ENCODE measurements around the gene STIMATE.

DNA sequence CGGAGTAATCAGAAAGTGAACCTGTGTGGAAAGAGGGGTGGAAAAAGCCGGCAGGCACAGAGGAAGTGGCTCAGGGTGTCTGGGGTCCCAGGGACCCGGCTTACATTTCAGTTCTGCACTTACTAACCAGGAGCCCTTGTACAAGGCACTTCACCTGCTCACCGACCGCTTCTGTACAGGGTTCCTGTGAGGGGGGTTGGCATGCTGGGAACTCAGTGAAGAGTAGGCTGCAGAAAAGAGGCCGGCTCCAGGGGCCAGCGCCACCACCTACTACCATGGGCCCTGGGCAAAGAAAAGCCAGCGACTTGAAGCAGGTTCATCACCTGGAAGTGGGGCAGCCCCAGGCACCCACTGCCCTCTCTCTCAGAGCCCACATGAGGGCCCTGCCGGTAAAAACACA, 6.2 kb downstream of the STIMATE start:
- no peak for TF ChIP-seq EP300 (IDR thresholded peaks at IDR 0.05)
- TF ChIP-seq, protein P1, sequence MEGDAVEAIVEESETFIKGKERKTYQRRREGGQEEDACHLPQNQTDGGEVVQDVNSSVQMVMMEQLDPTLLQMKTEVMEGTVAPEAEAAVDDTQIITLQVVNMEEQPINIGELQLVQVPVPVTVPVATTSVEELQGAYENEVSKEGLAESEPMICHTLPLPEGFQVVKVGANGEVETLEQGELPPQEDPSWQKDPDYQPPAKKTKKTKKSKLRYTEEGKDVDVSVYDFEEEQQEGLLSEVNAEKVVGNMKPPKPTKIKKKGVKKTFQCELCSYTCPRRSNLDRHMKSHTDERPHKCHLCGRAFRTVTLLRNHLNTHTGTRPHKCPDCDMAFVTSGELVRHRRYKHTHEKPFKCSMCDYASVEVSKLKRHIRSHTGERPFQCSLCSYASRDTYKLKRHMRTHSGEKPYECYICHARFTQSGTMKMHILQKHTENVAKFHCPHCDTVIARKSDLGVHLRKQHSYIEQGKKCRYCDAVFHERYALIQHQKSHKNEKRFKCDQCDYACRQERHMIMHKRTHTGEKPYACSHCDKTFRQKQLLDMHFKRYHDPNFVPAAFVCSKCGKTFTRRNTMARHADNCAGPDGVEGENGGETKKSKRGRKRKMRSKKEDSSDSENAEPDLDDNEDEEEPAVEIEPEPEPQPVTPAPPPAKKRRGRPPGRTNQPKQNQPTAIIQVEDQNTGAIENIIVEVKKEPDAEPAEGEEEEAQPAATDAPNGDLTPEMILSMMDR (IDR thresholded peaks at IDR 0.05): no peak
